ENCODE measurements around the gene MICB. TPM values are rescaled to one million over a fixed set of nuclear protein-coding genes. Genes with fewer than 3 reads are reported as not detected.

Gene MICB
- total and polyA plus RNA-seq, 9 donors: 0.39 to 1.4 (median 0.97) TPM

GRCh38 chr6:31538805-31539400 is 41.0 kb downstream of the MICB start:
- H3K9me3 ChIP-seq (replicated peaks; ENCODE audit: control insufficient read depth, low read depth, low read length): no peaks in the 10 kb centered on the region
- no peak overlapping the region for H3K27ac ChIP-seq (ENCODE audit: low read length)
- WGBS (ENCODE audit: insufficient coverage): 62% methylated on average over 3 of the region's 6 CpGs
- H3K4me3 ChIP-seq (ENCODE audit: low read length): no peak overlapping the region
- DNase-seq: no peak
- H3K27me3 ChIP-seq (ENCODE audit: control insufficient read depth, insufficient read depth, low read length): no peaks in the 10 kb centered on the region
- peaks cover 67% of the 10 kb centered on the region for H3K36me3 ChIP-seq (ENCODE audit: control insufficient read depth, insufficient read depth, low read length)
- peaks cover 28% of the 10 kb centered on the region for H3K4me1 ChIP-seq (ENCODE audit: control insufficient read depth, insufficient read depth, low read length)

DNA sequence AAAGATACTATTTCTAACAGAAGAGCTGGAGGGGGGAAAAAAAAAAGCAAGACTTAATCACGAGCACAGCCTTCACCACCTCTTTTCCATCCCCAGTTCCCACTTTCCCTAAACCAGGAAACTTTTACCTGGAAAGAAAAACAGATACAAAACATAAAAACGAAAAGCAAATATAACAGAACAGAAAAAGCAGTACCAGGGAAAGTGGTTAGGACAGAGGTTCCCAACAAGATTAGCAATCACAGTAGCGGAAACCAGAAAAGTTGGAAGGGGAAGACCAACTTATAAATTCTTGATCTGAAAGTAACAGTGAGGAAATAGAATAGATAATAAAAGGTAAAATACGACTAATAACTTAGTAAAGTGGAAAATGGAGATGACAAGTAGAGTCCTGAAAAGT is 42.7 kb downstream of the MICB start:
- Histone ChIP-seq H3K9me3 (replicated peaks; ENCODE audit: control insufficient read depth, low read depth, low read length) (no peaks in the 10 kb centered on the region), H3K4me1 (ENCODE audit: control insufficient read depth, insufficient read depth, low read length) (peaks cover 28% of the 10 kb centered on the region), H3K27ac (ENCODE audit: low read length) (peak overlapping the region; percentile 99), H3K4me3 (ENCODE audit: low read length) (peak overlapping the region; percentile 58), H3K36me3 (ENCODE audit: control insufficient read depth, insufficient read depth, low read length) (peaks cover 50% of the 10 kb centered on the region), H3K27me3 (ENCODE audit: control insufficient read depth, insufficient read depth, low read length) (no peaks in the 10 kb centered on the region)
- DNase-seq: no peak
- WGBS (ENCODE audit: insufficient coverage): 29% methylated on average over 2 of the region's 4 CpGs

- H3K27me3 ChIP-seq (ENCODE audit: control insufficient read depth, insufficient read depth, low read length): no peaks in the 10 kb centered on the region
- no peaks in the 10 kb centered on the region for H3K9me3 ChIP-seq (replicated peaks; ENCODE audit: control insufficient read depth, low read depth, low read length)
- H3K4me1 ChIP-seq (ENCODE audit: control insufficient read depth, insufficient read depth, low read length): peaks cover 28% of the 10 kb centered on the region
- WGBS (ENCODE audit: insufficient coverage): 0% methylated on average over 1 of the region's 21 CpGs
- peak overlapping the region; percentile 99 for H3K27ac ChIP-seq (ENCODE audit: low read length)
- peak; percentile 71 for DNase-seq
- H3K4me3 ChIP-seq (ENCODE audit: low read length): peak overlapping the region; percentile 58
- H3K36me3 ChIP-seq (ENCODE audit: control insufficient read depth, insufficient read depth, low read length): peaks cover 45% of the 10 kb centered on the region
These were observed 43.2 kb downstream of the MICB start for GRCh38 chr6:31541059-31541657.

DNA sequence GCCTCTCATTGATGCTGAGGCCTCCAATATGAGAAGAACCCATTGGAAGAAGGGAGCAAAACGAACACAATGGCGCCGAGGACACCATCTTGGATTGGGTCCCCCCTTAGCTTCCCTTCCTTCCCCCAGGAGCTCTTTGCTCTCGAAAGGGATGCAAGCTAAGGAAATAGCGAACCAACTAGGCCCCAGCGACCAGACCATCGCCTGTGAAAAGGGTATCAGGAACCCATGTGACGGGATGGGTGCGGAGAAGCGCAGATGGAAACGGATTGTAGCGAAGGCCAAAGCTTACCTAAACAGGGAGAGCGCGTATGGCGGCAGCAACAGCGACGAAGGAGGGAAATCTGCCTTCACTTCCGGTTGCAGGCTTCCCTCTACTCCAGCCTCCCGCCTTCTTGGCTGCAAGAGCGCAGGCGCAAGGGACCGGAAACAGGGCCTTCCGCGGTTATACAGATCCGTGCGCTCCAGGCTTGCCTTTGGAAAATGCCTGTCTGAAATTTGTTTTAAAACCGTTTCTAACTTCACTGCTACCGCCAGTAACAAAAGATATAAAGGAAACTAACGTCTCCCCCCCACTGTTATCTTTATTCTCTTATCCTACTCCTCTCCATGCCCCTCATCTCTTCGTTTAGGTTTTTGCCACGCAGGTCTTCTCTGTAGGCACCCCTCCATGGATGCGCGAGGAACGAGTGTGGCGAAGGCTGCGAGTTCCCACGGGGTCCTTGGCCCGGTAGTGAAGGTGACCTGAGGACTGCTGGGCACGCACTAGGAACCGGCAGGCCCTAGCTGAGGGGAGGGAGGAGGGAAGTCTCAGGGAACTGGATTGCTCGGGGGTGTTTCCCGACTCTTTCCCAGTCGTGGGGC is 43.9 kb downstream of the MICB start, which contains the start of gene DDX39B:
TSS of gene DDX39B (minus strand) at position 346 of the 864 bp plus-strand sequence. CDS start 1,471 bp downstream, outside the sequence.
- Histone ChIP-seq H3K4me1 (ENCODE audit: control insufficient read depth, insufficient read depth, low read length) (peaks cover 34% of the 10 kb centered on the region), H3K27ac (ENCODE audit: low read length) (peak within 1 kb of the TSS; percentile 99), H3K9me3 (replicated peaks; ENCODE audit: control insufficient read depth, low read depth, low read length) (no peaks in the 10 kb centered on the region), H3K36me3 (ENCODE audit: control insufficient read depth, insufficient read depth, low read length) (peaks cover 38% of the 10 kb centered on the region), H3K4me3 (ENCODE audit: low read length) (peak within 1 kb of the TSS; percentile 58), H3K27me3 (ENCODE audit: control insufficient read depth, insufficient read depth, low read length) (no peaks in the 10 kb centered on the region)
- WGBS (ENCODE audit: insufficient coverage): under 1% methylated on average over 39 of the region's 43 CpGs
- peak; percentile 99 for DNase-seq

GRCh38 chr6:31543639-31544038 is 45.7 kb downstream of the MICB start:
- H3K9me3 ChIP-seq (replicated peaks; ENCODE audit: control insufficient read depth, low read depth, low read length): no peaks in the 10 kb centered on the region
- H3K27me3 ChIP-seq (ENCODE audit: control insufficient read depth, insufficient read depth, low read length): no peaks in the 10 kb centered on the region
- no peak overlapping the region for H3K4me3 ChIP-seq (ENCODE audit: low read length)
- DNase-seq: no peak
- H3K27ac ChIP-seq (ENCODE audit: low read length): no peak overlapping the region
- peaks cover 38% of the 10 kb centered on the region for H3K4me1 ChIP-seq (ENCODE audit: control insufficient read depth, insufficient read depth, low read length)
- 78% methylated on average over 3 of the region's 6 CpGs for WGBS (ENCODE audit: insufficient coverage)
- H3K36me3 ChIP-seq (ENCODE audit: control insufficient read depth, insufficient read depth, low read length): peaks cover 23% of the 10 kb centered on the region

- Histone ChIP-seq H3K36me3 (ENCODE audit: control insufficient read depth, insufficient read depth, low read length) (peaks cover 17% of the 10 kb centered on the region), H3K4me3 (ENCODE audit: low read length) (no peak overlapping the region), H3K27ac (ENCODE audit: low read length) (no peak overlapping the region), H3K9me3 (replicated peaks; ENCODE audit: control insufficient read depth, low read depth, low read length) (no peaks in the 10 kb centered on the region), H3K27me3 (ENCODE audit: control insufficient read depth, insufficient read depth, low read length) (no peaks in the 10 kb centered on the region), H3K4me1 (ENCODE audit: control insufficient read depth, insufficient read depth, low read length) (peaks cover 28% of the 10 kb centered on the region)
- WGBS (ENCODE audit: insufficient coverage): 83% methylated on average over 1 of the region's 2 CpGs
- DNase-seq: no peak
These were observed 46.7 kb downstream of the MICB start for GRCh38 chr6:31544676-31545075.

GRCh38 chr6:31545291-31545690 is 47.3 kb downstream of the MICB start:
- no peak for DNase-seq
- H3K4me3 ChIP-seq (ENCODE audit: low read length): no peak overlapping the region
- H3K27ac ChIP-seq (ENCODE audit: low read length): no peak overlapping the region
- no peaks in the 10 kb centered on the region for H3K27me3 ChIP-seq (ENCODE audit: control insufficient read depth, insufficient read depth, low read length)
- no peaks in the 10 kb centered on the region for H3K9me3 ChIP-seq (replicated peaks; ENCODE audit: control insufficient read depth, low read depth, low read length)
- H3K36me3 ChIP-seq (ENCODE audit: control insufficient read depth, insufficient read depth, low read length): peaks cover 16% of the 10 kb centered on the region
- peaks cover 22% of the 10 kb centered on the region for H3K4me1 ChIP-seq (ENCODE audit: control insufficient read depth, insufficient read depth, low read length)
- 75% methylated on average over 7 of the region's 7 CpGs for WGBS (ENCODE audit: insufficient coverage)

DNA sequence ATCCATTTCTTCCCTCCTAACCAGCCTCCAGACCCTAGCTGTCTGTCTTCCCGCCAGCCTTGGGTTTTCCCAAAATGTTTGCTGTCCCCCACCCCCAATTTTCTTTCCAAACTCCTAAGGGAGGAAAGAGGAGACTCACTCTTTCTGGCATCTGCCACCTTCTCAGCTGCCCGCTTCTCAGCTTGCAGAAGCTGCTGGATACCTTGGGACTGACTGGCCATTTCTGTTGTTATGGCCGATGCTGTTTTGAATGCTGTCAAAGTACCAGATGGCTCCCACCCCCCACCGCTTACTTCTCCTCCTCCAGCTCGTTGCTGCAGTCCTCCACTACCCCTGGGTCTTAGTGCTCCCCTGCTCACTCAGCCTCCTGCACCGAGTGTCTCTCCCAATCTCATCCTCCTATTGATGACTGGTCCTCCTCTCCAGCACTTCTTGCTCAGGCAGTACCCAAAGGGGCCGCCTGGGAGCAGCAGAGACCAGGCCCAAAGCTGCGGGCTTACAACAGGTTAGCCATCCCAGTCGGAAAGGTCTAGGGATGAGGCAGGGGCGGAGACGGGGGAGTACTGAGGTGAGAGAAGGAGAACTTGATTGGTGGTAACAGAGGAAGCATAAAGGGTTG is 48.5 kb downstream of the MICB start, which contains the start of gene ATP6V1G2:
TSS of gene ATP6V1G2 (minus strand) at position 270 of the 619 bp plus-strand sequence. CDS start at position 221, 49 bp downstream.
- WGBS (ENCODE audit: insufficient coverage): 2% methylated on average over 9 of the region's 11 CpGs
- Histone ChIP-seq H3K27me3 (ENCODE audit: control insufficient read depth, insufficient read depth, low read length) (no peaks in the 10 kb centered on the region), H3K4me3 (ENCODE audit: low read length) (peak within 1 kb of the TSS; percentile 33), H3K4me1 (ENCODE audit: control insufficient read depth, insufficient read depth, low read length) (peaks cover 19% of the 10 kb centered on the region), H3K27ac (ENCODE audit: low read length) (peak within 1 kb of the TSS; percentile 66), H3K36me3 (ENCODE audit: control insufficient read depth, insufficient read depth, low read length) (peaks cover 23% of the 10 kb centered on the region), H3K9me3 (replicated peaks; ENCODE audit: control insufficient read depth, low read depth, low read length) (no peaks in the 10 kb centered on the region)
- peak; percentile 95 for DNase-seq

DNA sequence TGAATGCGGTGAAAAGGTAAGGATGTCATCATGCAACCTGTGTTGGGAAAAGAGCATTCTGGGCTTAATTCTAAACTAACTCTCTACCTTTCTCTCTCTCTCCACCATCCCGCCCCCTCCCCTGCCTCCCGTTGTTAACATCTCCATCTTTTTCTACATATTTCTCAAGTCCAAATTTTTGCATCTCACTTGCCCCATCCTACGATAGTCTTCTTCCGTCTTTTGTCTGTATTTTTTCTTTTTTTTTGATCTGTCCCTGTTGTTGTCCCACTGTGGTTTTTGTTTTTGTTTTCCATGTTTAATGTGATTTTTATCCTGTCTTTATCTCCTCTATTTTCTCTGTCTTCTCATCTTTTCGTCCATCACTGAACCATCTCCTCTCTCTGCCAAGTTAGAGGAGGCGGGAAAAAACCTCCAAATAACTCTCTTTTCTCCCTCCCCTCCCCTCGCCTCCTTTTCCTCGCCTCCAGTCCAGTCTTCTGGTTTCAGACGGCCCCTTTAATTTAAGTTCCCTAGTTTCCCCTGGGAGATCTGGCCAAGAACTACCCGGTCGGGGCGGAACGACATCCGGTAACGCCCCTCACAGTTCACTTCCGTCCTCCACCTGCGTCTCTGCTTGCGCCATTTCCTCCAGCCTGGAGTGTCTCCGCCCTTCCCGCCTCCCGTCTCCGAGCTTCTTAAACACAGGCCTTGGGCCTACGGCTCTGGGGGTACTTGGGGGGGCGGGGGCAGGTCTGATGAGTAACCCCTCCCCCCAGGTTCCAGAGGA is 49.2 kb downstream of the MICB start, which contains the start of gene NFKBIL1:
TSS of gene NFKBIL1 (plus strand) at position 651 of the 769 bp plus-strand sequence. CDS start at position 738, 87 bp downstream.
- peaks cover 24% of the 10 kb centered on the region for H3K36me3 ChIP-seq (ENCODE audit: control insufficient read depth, insufficient read depth, low read length)
- 0% methylated on average over 13 of the region's 25 CpGs for WGBS (ENCODE audit: insufficient coverage)
- peak within 1 kb of the TSS; percentile 33 for H3K4me3 ChIP-seq (ENCODE audit: low read length)
- H3K9me3 ChIP-seq (replicated peaks; ENCODE audit: control insufficient read depth, low read depth, low read length): no peaks in the 10 kb centered on the region
- peak; percentile 100 for DNase-seq
- H3K27ac ChIP-seq (ENCODE audit: low read length): peak within 1 kb of the TSS; percentile 66
- no peaks in the 10 kb centered on the region for H3K27me3 ChIP-seq (ENCODE audit: control insufficient read depth, insufficient read depth, low read length)
- H3K4me1 ChIP-seq (ENCODE audit: control insufficient read depth, insufficient read depth, low read length): peaks cover 19% of the 10 kb centered on the region

Measured in muscle of leg (tissue), 11 donors.